Measurements from ENCODE around the gene IFI27.

Gene IFI27

DNA sequence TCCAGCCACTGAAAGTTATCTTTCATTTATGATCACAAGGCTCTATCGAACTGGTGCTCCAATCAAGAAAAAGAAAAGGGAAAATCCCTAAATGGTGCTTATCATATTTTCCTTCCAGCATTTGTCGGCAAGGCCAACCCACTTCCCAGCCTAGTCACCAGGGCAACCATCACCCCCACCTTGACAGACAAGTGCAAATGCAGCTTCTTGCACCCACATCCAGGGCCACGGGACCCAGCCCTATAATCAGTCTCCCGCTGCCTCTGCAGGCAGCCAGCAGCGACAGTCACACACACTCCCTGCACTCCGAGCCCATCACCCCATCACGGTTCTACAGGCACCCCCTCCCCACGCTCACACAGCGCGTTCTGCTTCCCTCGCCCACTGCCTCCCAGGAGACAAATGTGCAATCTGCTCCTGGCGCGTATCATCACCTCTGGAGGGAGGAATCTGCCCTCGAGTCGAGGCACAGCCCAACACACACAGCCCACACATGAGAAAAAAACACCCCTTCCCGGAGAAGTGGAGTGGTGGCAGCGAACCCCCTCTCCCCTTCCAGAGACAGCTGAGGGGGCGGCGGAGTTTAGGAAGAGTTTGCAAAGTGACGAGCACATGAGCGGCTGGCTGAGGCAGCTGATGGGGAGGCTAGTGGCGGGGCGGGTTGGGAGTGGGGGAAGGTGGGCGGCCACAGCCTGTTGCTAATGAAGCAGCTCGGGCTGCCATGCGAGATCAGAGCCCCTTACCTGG lies 54.3 kb downstream of the IFI27 start:
- no peak for TF ChIP-seq CTCF (IDR thresholded peaks at IDR 0.05; ENCODE audit: low read depth, low read length)
- H3K4me3 ChIP-seq (ENCODE audit: low read depth, low read length), result no peak overlapping the region

GRCh38 chr14:94165744-94166143 lies 55.2 kb downstream of the IFI27 start:
- no peak overlapping the region for H3K4me3 ChIP-seq (ENCODE audit: low read depth, low read length)
- no peak for TF ChIP-seq CTCF (IDR thresholded peaks at IDR 0.05; ENCODE audit: low read depth, low read length)

Measured in WI38 (cell line).